Astrocyte of the hippocampus (primary cell): Measurements from ENCODE around the gene INSC.
A peak's percentile ranks its signal among the peaks of the same experiment; 100 is the strongest.

Experiments
- DNase-seq: peaks from one replicate; pipeline ENCODE4 v3.0.0; 2011; ENCODE audit warnings: low read depth, low spot score

INSC gene

GRCh38 chr11:15108592-15109130 lies 6.1 kb upstream of the INSC start:
- no peak for DNase-seq

GRCh38 chr11:15109602-15110001 lies 5.1 kb upstream of the INSC start:
- no peak for DNase-seq

DNA sequence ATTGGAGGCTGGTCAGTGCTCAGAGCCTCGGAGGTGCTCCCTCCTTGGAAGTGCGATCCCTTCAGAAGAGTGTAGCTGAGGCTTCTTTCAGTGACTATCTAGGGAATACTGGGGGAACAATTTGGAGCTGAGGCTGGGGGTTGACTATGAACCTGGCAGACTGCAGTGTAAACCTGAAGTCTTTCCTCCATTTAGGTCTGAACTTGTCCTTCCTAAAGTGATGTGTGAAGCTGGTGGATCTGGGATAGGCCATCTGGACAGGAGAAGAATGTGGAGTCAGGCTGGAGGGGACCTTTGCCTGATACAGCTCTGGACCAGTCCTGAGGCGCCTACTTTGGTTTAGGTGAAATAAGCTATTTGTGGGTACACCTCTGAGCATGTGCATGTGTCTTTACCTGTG lies 3.5 kb upstream of the INSC start:
- DNase-seq, result no peak

- DNase-seq, result no peak
These were observed 2.6 kb upstream of the INSC start for GRCh38 chr11:15112131-15112541.

DNA sequence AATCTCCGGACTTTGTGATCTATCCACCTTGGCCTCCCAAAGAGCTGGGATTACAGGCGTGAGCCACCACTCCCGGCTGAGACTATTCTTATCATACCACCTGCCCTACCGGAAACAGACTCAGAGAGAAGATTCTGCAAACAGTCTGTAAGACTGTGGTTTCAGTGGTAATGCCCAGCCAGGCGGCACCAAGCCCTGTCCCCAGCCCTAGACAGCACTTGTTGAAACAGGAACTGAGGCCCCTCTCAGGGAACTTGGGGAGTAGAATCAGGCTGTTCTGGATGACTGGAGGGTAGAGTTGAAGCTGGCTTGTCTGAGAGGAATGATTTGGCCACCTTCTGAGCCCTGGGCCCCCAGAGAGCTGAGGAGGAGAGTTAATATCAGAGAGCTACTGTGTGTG lies 1.3 kb upstream of the INSC start:
- no peak for DNase-seq

DNA sequence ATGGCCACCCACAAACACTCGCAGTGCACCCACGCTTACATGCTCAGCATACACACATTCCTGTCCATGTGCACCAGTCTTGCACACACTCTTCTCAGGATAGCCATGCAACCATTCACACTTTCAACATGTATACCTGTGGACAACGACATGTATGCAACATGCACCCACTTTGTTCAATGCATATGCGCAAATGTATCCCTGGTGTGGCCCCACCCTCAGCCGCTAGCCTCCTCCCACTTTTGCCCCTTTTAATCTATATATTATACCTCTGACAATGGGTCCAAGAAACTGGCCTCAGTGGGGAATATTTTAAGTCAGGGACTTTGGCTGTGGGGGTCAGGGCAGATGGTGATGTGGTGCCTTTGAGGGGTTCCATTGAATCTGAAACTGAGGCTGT lies 963 bp downstream of the INSC start:
- DNase-seq, result no peak

- no peak for DNase-seq
These were observed 3.0 kb downstream of the INSC start for GRCh38 chr11:15117751-15118150.

DNA sequence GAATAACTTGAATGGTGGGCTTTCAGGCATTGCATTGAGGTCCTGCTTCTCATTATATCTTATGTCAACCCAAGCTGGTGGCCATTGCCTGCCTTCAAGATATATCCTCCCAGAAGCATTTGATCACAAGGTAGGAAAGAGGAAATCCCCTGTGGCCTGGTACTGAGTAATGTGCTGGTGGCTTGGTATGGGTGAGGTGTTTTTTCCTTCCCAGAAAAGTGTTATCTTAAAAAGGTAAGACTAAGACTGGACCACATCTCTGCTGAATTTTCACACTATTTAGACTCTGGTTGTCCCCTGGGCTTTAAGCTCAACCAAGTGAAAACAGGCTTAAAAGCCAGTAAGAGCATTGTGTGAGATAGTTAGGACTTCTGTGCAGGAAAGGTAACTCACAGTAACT lies 3.7 kb downstream of the INSC start:
- no peak for DNase-seq

GRCh38 chr11:15119352-15119751 lies 4.6 kb downstream of the INSC start:
- DNase-seq, result no peak

DNA sequence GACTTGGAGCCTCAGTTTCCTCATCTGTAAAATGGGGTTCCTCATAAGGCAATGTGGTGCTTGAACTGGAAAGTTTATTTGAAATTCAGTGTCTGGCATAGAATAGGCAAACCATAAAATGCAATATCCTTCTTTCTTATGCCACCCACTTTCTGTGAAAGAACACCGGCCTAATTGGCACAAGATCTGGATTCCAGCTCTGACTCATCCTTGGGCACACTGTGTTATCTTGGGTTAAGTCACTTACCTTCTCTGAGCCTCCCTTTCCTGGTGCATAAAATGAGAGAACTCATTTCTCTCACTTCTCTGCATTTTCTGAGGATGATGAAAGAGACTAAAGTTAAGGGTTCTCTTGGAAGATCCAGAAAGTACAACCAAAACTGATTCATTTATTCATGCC lies 5.1 kb downstream of the INSC start:
- DNase-seq, result no peak

DNA sequence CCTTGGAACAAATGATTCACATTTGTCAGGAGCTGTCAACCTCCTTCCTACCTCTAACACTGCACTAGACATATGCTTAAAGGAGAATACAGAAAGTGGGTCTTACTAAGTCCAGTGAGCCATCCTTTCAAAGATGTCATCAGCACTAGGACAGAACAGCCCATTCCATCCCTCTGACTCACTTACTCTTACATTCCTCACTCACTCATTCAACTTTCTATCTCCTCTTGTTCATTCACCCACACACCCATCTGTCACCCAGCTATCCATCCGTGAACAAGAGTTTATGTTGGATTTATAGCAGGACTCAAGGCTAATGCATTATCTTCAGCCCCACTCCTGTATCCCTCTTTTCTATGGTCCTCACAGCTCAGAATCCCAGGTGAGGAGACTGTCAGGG lies 9.1 kb downstream of the INSC start:
- DNase-seq, result peak; percentile 49

- DNase-seq, result no peak
These were observed 9.8 kb downstream of the INSC start for GRCh38 chr11:15124528-15124927.

DNA sequence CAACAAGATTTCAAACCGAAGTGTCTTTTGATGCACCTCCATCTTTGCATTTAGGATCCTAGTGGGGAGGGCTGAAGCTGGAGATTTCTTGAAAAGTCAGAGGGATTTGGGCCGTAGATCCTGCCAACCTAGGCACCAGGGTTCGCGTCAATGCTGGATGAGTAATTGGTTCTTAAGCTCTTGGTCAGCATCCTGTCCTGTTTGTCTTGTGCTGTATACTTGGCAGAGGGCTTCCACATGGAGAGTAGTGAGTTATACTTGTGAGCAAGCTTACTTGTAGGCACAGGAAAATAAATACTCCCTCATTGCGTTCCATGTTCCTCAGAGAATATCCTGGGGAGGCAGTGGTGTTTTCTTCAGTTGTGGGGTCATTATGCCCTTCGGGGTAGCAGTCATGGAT lies 12.6 kb downstream of the INSC start:
- no peak for DNase-seq

- DNase-seq, result no peak
These were observed 13.9 kb downstream of the INSC start for GRCh38 chr11:15128621-15129020.

DNA sequence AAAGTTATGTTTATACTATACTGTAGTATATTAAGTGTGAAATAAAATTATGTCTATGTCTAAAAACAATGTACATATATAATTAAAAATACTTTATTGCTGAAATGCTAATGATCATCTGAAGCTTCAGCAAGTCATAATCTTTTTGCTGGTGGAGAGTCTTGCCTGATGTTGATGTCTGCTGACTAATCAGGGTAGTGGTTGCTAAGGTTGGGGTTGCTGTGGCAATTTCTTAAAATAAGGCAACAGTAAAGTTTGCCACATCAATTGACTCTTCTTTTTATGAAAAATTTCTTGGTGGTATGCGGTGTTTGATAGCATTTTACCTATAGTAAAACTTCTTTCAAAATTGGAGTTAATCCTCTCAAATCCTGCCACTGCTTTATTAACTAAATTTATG lies 21.4 kb downstream of the INSC start:
- no peak for DNase-seq

- DNase-seq, result no peak
These were observed 24.5 kb downstream of the INSC start for GRCh38 chr11:15139096-15139770.

- DNase-seq, result no peak
These were observed 25.4 kb downstream of the INSC start for GRCh38 chr11:15139958-15140659.

DNA sequence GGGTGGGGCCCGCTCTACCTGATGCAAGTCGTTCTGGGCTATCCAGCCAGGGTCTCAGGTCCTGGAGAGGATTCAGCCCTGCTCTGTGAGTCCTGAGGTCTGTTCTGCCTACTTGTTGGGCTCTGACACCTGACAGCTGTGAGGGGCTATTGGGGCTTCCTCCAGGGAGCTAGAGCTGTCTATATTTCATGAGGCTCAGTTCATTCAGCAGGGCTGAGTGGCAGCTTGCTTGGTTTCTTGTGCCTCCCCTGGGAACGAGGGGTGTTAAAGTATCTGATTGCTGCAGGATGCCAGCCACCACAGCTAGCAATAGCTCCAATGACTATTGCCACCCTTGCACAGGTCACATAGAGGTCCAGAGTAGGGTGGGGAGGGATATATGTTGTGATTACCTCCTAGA lies 26.7 kb downstream of the INSC start:
- DNase-seq, result no peak

GRCh38 chr11:15142838-15143237 lies 28.1 kb downstream of the INSC start:
- DNase-seq, result no peak

GRCh38 chr11:15143855-15144254 lies 29.1 kb downstream of the INSC start:
- DNase-seq, result no peak

GRCh38 chr11:15144347-15144746 lies 29.6 kb downstream of the INSC start:
- no peak for DNase-seq

- DNase-seq, result no peak
These were observed 30.4 kb downstream of the INSC start for GRCh38 chr11:15145151-15145550.

- DNase-seq, result no peak
These were observed 30.9 kb downstream of the INSC start for GRCh38 chr11:15145615-15146014.
